Liver (tissue), 9 donors: ENCODE measurements around the gene RAF1. TPM values are rescaled to one million over a fixed set of nuclear protein-coding genes. Genes with fewer than 3 reads are reported as not detected.

ENCODE experiments used
- DNase-seq: peaks from one replicate; pipeline ENCODE4 v3.0.0-alpha.2; 2017; ENCODE audit warnings: low spot score
- H3K27ac ChIP-seq, 2 donors: one replicate each; pipeline ENCODE4 v1.7.0; 2013; ENCODE audit warnings: inconsistent platforms in 2 of 2, low read length in 2 of 2, control low read depth in 1 of 2, low read depth in 1 of 2, mild to moderate bottlenecking in 1 of 2
- H3K27me3 ChIP-seq, 4 donors: one replicate each; pipeline versions ENCODE4 v1.6.1 to v1.7.0; 2013; ENCODE audit warnings: low read length in 3 of 4, inconsistent platforms in 1 of 4, mild to moderate bottlenecking in 1 of 4, moderate library complexity in 1 of 4; ENCODE audit not compliant: control insufficient read depth in 4 of 4, insufficient read depth in 4 of 4
- H3K36me3 ChIP-seq, 4 donors: one replicate each; pipeline versions ENCODE4 v1.6.1 to v1.7.0; 2013; ENCODE audit warnings: low read length in 3 of 4, mild to moderate bottlenecking in 3 of 4, low read depth in 1 of 4, moderate library complexity in 1 of 4; ENCODE audit not compliant: control insufficient read depth in 4 of 4, insufficient read depth in 3 of 4
- H3K4me1 ChIP-seq, 4 donors: one replicate each; pipeline versions ENCODE4 v1.6.1 to v1.7.0; 2013; ENCODE audit warnings: low read length in 3 of 4, mild to moderate bottlenecking in 3 of 4, moderate library complexity in 1 of 4; ENCODE audit not compliant: control insufficient read depth in 4 of 4, insufficient read depth in 4 of 4
- H3K4me3 ChIP-seq, 3 donors: one replicate each; pipeline versions ENCODE4 v1.6.1 to v1.7.0; 2013; ENCODE audit warnings: low read length in 3 of 3, control low read depth in 1 of 3, low read depth in 1 of 3, mild to moderate bottlenecking in 1 of 3
- H3K9ac ChIP-seq, 2 donors: one replicate each; pipeline ENCODE4 v1.7.0; 2013; ENCODE audit warnings: low read length in 2 of 2, mild to moderate bottlenecking in 2 of 2, moderate library complexity in 2 of 2, control low read depth in 1 of 2, low read depth in 1 of 2
- H3K9me3 ChIP-seq, 4 donors: one replicate each; pipeline versions ENCODE4 v1.6.1 to v1.7.0; 2013; ENCODE audit warnings: low read length in 3 of 4; ENCODE audit not compliant: control insufficient read depth in 4 of 4
- EGR1 ChIP-seq, 2 donors: IDR thresholded peaks; 2 replicates each; pipeline ENCODE4 v1.6.1; 2016 to 2018; ENCODE audit warnings: antibody characterized with exemption in 2 of 2, low read depth in 2 of 2
- FOXA1 ChIP-seq: IDR thresholded peaks from 2 replicates; pipeline ENCODE4 v1.6.1; 2016; ENCODE audit warnings: antibody characterized with exemption
- FOXA2 ChIP-seq: IDR thresholded peaks from 2 replicates; pipeline ENCODE4 v1.6.1; 2016; ENCODE audit warnings: antibody characterized with exemption
- GABPA ChIP-seq, 2 donors: IDR thresholded peaks in 1 of 2; conservative IDR thresholded peaks in 1 of 2; 2 replicates each; pipeline ENCODE4 v1.6.1; 2016; ENCODE audit warnings: antibody characterized with exemption in 2 of 2, mild to moderate bottlenecking in 1 of 2, moderate library complexity in 1 of 2
- HNF4A ChIP-seq, 2 donors: conservative IDR thresholded peaks; 2 replicates each; pipeline ENCODE4 v1.6.1; 2016; ENCODE audit warnings: antibody characterized with exemption in 2 of 2, mild to moderate bottlenecking in 2 of 2
- HNF4G ChIP-seq: IDR thresholded peaks from 2 replicates; pipeline ENCODE4 v1.6.1; 2016; ENCODE audit warnings: antibody characterized with exemption
- JUND ChIP-seq, 2 donors: IDR thresholded peaks; 2 replicates each; pipeline ENCODE4 v1.6.1; 2016; ENCODE audit warnings: antibody characterized with exemption in 2 of 2
- NR2F2 ChIP-seq: IDR thresholded peaks from 2 replicates; pipeline ENCODE4 v1.6.1; 2016; ENCODE audit warnings: antibody characterized with exemption
- RAD21 ChIP-seq, 2 donors: IDR thresholded peaks; 2 replicates each; pipeline ENCODE4 v1.6.1; 2016; ENCODE audit warnings: antibody characterized with exemption in 2 of 2, mild to moderate bottlenecking in 2 of 2
- RXRA ChIP-seq, 2 donors: IDR thresholded peaks; 2 replicates each; pipeline ENCODE4 v1.6.1; 2017 to 2018; ENCODE audit warnings: antibody characterized with exemption in 2 of 2, mild to moderate bottlenecking in 1 of 2
- SP1 ChIP-seq: IDR thresholded peaks from 2 replicates; pipeline ENCODE4 v1.6.1; 2018; ENCODE audit warnings: antibody characterized with exemption, mild to moderate bottlenecking
- TAF1 ChIP-seq: conservative IDR thresholded peaks from 2 replicates; pipeline ENCODE4 v1.6.1; 2016; ENCODE audit warnings: antibody characterized with exemption, mild to moderate bottlenecking
- WGBS: extraction: QIAGEN DNeasy Blood & Tissue Kit; methylation state at CpG from one replicate; pipeline ENCODE4 v1.1.7; 2013; 5-methylcytosine and 5-hydroxymethylcytosine counted together
- polyA plus RNA-seq, 2 donors: library from polyadenylated mRNA; stranded (reverse) in 1 of 2; unstranded in 1 of 2; fragments of 200-250 nt in 1 of 2; fragments of >200 nt in 1 of 2; fragmentation: Nextera tagmentation in 1 of 2; extraction: Ambion mirVana in 1 of 2; gene quantifications; one replicate each; pipeline versions ENCODE4 v1.2.1 to v1.2.3, GENCODE V29; 2013 to 2015
- total RNA-seq, 2 donors: library from RNA; depleted of rRNA; stranded (reverse); fragments of >200 nt; gene quantifications; one replicate each; pipeline ENCODE4 v1.2.3, GENCODE V29; 2014
- TF ChIP-seq, protein P1 (sequence below): IDR thresholded peaks from 2 replicates; pipeline ENCODE4 v1.6.1; 2016; ENCODE audit warnings: antibody characterized with exemption
- TF ChIP-seq, protein P2 (sequence below): IDR thresholded peaks from 2 replicates; pipeline ENCODE4 v1.6.1; 2016; ENCODE audit warnings: antibody characterized with exemption
- TF ChIP-seq, protein P3 (sequence below): IDR thresholded peaks from 2 replicates; pipeline ENCODE4 v1.6.1; 2016; ENCODE audit warnings: antibody characterized with exemption
- TF ChIP-seq, protein P4 (sequence below): IDR thresholded peaks from 2 replicates; pipeline ENCODE4 v1.6.1; 2016; ENCODE audit warnings: antibody characterized with exemption, mild to moderate bottlenecking
- TF ChIP-seq, protein P5 (sequence below): fragments of 150-350 bp; IDR thresholded peaks from 2 replicates; pipeline ENCODE4 v1.5.1; 2017; ENCODE audit warnings: improper control_type of control experiment, low read depth, low read length; ENCODE audit not compliant: missing input control
- donor health status: healthy.
- donor health status: healthy.
- donor health status: healthy.
- donor health status: healthy.
- donor health status: healthy.

Gene RAF1
- total and polyA plus RNA-seq, 4 donors, result 44.3 to 92.3 (median 63.2) TPM

DNA sequence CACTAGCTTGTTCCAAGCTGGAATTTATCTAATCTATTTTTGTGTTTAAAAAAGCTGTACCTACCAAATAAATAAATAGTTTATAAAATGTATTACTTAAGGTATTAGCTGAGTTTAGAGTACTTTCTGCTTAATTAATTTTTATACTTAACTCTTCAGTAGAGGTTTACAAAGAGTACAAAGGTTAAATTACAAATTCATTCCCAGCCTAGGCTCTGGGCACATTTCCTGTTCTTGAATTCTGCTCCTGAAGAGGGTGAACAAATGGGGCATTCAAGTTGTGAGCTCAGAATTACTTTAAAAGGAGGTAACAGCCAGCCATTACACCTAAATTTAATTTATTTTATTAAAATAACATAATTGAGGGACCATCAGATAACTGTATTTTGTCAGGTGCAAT lies 80.6 kb downstream of the RAF1 start:
- Histone ChIP-seq H3K4me1 (peaks cover 0 to 8% (median 4%) of the 10 kb centered on the region in 4 donors), H3K4me3 (no peak overlapping the region), H3K27ac (no peak overlapping the region), H3K36me3 (peaks cover 17 to 71% (median 50%) of the 10 kb centered on the region in 4 donors), H3K27me3 (no peaks in the 10 kb centered on the region), H3K9me3 (no peaks in the 10 kb centered on the region), H3K9ac (no peak overlapping the region)
- no peak for DNase-seq
- TF ChIP-seq GABPA (IDR thresholded peaks at IDR 0.05 in 1 of 2, conservative IDR thresholded peaks at IDR 0.05 in 1 of 2) (no peak), FOXA1 (no peak), SP1 (no peak), JUND (IDR thresholded peaks at IDR 0.05) (no peak), RAD21 (IDR thresholded peaks at IDR 0.05) (peak in 1 of 2 donors; percentile 9), EGR1 (IDR thresholded peaks at IDR 0.05; ENCODE audit: low read depth in 2 of 2) (no peak), NR2F2 (no peak), TAF1 (no peak), FOXA2 (no peak), HNF4G (no peak), RXRA (IDR thresholded peaks at IDR 0.05) (no peak), HNF4A (conservative IDR thresholded peaks at IDR 0.05) (peak; percentile 54 to 63)
- TF ChIP-seq, protein P1, sequence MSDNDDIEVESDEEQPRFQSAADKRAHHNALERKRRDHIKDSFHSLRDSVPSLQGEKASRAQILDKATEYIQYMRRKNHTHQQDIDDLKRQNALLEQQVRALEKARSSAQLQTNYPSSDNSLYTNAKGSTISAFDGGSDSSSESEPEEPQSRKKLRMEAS, result no peak
- TF ChIP-seq, protein P2, sequence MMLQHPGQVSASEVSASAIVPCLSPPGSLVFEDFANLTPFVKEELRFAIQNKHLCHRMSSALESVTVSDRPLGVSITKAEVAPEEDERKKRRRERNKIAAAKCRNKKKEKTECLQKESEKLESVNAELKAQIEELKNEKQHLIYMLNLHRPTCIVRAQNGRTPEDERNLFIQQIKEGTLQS, result no peak
- TF ChIP-seq, protein P3, sequence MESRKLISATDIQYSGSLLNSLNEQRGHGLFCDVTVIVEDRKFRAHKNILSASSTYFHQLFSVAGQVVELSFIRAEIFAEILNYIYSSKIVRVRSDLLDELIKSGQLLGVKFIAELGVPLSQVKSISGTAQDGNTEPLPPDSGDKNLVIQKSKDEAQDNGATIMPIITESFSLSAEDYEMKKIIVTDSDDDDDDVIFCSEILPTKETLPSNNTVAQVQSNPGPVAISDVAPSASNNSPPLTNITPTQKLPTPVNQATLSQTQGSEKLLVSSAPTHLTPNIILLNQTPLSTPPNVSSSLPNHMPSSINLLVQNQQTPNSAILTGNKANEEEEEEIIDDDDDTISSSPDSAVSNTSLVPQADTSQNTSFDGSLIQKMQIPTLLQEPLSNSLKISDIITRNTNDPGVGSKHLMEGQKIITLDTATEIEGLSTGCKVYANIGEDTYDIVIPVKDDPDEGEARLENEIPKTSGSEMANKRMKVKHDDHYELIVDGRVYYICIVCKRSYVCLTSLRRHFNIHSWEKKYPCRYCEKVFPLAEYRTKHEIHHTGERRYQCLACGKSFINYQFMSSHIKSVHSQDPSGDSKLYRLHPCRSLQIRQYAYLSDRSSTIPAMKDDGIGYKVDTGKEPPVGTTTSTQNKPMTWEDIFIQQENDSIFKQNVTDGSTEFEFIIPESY, result no peak

DNA sequence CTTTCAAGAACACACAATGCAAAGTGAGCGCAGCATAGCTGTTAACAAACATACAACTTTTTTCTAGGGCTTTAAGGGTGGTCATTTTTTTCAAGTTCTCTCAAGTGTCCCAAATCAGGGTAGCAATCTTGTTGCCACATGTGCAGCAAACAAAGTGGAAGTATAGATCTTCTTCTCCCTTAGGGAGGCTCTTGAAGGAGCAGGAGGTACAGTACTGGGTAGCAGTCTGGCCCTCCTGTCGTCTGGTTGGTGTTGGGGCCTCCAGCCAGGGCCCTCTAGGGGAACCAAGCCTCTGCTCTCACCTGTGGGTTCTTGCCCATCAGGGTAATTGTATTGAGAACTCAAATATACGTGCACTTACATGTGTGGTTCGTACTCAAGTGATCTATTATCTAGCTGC lies 81.2 kb downstream of the RAF1 start:
- Histone ChIP-seq H3K9ac (no peak overlapping the region), H3K9me3 (no peaks in the 10 kb centered on the region), H3K27ac (no peak overlapping the region), H3K4me3 (no peak overlapping the region), H3K4me1 (peaks cover 0 to 8% (median 4%) of the 10 kb centered on the region in 4 donors), H3K27me3 (no peaks in the 10 kb centered on the region), H3K36me3 (peaks cover 17 to 69% (median 50%) of the 10 kb centered on the region in 4 donors)
- WGBS, result 91% methylated on average over 4 of the region's 4 CpGs
- DNase-seq, result no peak
- TF ChIP-seq, protein P4, sequence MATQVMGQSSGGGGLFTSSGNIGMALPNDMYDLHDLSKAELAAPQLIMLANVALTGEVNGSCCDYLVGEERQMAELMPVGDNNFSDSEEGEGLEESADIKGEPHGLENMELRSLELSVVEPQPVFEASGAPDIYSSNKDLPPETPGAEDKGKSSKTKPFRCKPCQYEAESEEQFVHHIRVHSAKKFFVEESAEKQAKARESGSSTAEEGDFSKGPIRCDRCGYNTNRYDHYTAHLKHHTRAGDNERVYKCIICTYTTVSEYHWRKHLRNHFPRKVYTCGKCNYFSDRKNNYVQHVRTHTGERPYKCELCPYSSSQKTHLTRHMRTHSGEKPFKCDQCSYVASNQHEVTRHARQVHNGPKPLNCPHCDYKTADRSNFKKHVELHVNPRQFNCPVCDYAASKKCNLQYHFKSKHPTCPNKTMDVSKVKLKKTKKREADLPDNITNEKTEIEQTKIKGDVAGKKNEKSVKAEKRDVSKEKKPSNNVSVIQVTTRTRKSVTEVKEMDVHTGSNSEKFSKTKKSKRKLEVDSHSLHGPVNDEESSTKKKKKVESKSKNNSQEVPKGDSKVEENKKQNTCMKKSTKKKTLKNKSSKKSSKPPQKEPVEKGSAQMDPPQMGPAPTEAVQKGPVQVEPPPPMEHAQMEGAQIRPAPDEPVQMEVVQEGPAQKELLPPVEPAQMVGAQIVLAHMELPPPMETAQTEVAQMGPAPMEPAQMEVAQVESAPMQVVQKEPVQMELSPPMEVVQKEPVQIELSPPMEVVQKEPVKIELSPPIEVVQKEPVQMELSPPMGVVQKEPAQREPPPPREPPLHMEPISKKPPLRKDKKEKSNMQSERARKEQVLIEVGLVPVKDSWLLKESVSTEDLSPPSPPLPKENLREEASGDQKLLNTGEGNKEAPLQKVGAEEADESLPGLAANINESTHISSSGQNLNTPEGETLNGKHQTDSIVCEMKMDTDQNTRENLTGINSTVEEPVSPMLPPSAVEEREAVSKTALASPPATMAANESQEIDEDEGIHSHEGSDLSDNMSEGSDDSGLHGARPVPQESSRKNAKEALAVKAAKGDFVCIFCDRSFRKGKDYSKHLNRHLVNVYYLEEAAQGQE, result no peak
- TF ChIP-seq FOXA2, result no peak
- no peak for TF ChIP-seq RAD21 (IDR thresholded peaks at IDR 0.05)
- TF ChIP-seq, protein P5, sequence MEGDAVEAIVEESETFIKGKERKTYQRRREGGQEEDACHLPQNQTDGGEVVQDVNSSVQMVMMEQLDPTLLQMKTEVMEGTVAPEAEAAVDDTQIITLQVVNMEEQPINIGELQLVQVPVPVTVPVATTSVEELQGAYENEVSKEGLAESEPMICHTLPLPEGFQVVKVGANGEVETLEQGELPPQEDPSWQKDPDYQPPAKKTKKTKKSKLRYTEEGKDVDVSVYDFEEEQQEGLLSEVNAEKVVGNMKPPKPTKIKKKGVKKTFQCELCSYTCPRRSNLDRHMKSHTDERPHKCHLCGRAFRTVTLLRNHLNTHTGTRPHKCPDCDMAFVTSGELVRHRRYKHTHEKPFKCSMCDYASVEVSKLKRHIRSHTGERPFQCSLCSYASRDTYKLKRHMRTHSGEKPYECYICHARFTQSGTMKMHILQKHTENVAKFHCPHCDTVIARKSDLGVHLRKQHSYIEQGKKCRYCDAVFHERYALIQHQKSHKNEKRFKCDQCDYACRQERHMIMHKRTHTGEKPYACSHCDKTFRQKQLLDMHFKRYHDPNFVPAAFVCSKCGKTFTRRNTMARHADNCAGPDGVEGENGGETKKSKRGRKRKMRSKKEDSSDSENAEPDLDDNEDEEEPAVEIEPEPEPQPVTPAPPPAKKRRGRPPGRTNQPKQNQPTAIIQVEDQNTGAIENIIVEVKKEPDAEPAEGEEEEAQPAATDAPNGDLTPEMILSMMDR, result no peak
- TF ChIP-seq, protein P2, result no peak
- TF ChIP-seq GABPA (IDR thresholded peaks at IDR 0.05 in 1 of 2, conservative IDR thresholded peaks at IDR 0.05 in 1 of 2), result no peak
- TF ChIP-seq, protein P3, result no peak
- TF ChIP-seq HNF4G, result no peak
